CD8-positive, alpha-beta memory T cell (primary cell): ENCODE measurements around the gene CMTR2. TPM values are rescaled to one million over a fixed set of nuclear protein-coding genes. Genes with fewer than 3 reads are reported as not detected.

ENCODE experiments used
- CTCF ChIA-PET: fragments of 350-600 bp; sonication (Branson Sonifier 250); formaldehyde crosslinking; loops from one replicate; lab custom pipeline; 2021; ENCODE audit warnings: antibody characterized with exemption; lab: Charles Lee
- POLR2A ChIA-PET: fragments of 350-600 bp; sonication (Branson Sonifier 250); formaldehyde crosslinking; loops from one replicate; lab custom pipeline; 2021; ENCODE audit warnings: antibody characterized with exemption; lab: Charles Lee
- DNase-seq, 5 donors: peaks; one replicate each; pipeline versions ENCODE4 v3.0.0 to v3.0.0-alpha.2; 2020 to 2022; ENCODE audit warnings: mixed read lengths in 1 of 5
- H3K27ac ChIP-seq: one replicate; pipeline ENCODE4 v1.7.0; 2013; ENCODE audit warnings: low read depth, mild to moderate bottlenecking, low read length, moderate library complexity
- H3K27me3 ChIP-seq: 2 replicates; pipeline ENCODE4 v1.7.0; 2013; ENCODE audit warnings: low read length, mild to moderate bottlenecking; ENCODE audit not compliant: insufficient read depth, poor library complexity, severe bottlenecking
- H3K36me3 ChIP-seq: 2 replicates; pipeline ENCODE4 v1.7.0; 2013; ENCODE audit warnings: mild to moderate bottlenecking, low read length, moderate library complexity; ENCODE audit not compliant: insufficient read depth
- H3K4me1 ChIP-seq: 2 replicates; pipeline ENCODE4 v1.7.0; 2013; ENCODE audit warnings: mild to moderate bottlenecking, low read length, moderate library complexity; ENCODE audit not compliant: insufficient read depth
- H3K4me3 ChIP-seq: 2 replicates; pipeline ENCODE4 v1.7.0; 2013; ENCODE audit warnings: mild to moderate bottlenecking, low read length
- H3K9me3 ChIP-seq: 2 replicates; pipeline ENCODE4 v1.7.0; 2013; ENCODE audit warnings: mild to moderate bottlenecking, low read length
- H3K27ac Mint-ChIP-seq, 8 donors: one replicate each; pipeline ENCODE4 v1.8.0; 2020 to 2021; ENCODE audit warnings: mixed read lengths in 8 of 8, mild to moderate bottlenecking in 6 of 8, inconsistent platforms in 3 of 8, moderate library complexity in 3 of 8
- H3K27me3 Mint-ChIP-seq, 2 donors: one replicate each; pipeline ENCODE4 v1.8.0; 2020 to 2021; ENCODE audit warnings: mixed read lengths in 2 of 2, mild to moderate bottlenecking in 1 of 2, moderate library complexity in 1 of 2
- H3K36me3 Mint-ChIP-seq, 3 donors: one replicate each; pipeline ENCODE4 v1.8.0; 2020 to 2021; ENCODE audit warnings: mixed read lengths in 3 of 3, inconsistent platforms in 1 of 3, mild to moderate bottlenecking in 1 of 3
- H3K4me1 Mint-ChIP-seq, 3 donors: one replicate each; pipeline ENCODE4 v1.8.0; 2020 to 2021; ENCODE audit warnings: mixed read lengths in 3 of 3, inconsistent platforms in 1 of 3, mild to moderate bottlenecking in 1 of 3
- H3K4me3 Mint-ChIP-seq, 7 donors: one replicate each; pipeline ENCODE4 v1.8.0; 2020 to 2021; ENCODE audit warnings: mixed read lengths in 7 of 7, mild to moderate bottlenecking in 6 of 7, moderate library complexity in 4 of 7, inconsistent platforms in 2 of 7
- H3K9me3 Mint-ChIP-seq, 5 donors: one replicate each; pipeline ENCODE4 v1.8.0; 2020 to 2022; ENCODE audit warnings: mixed read lengths in 5 of 5, mild to moderate bottlenecking in 3 of 5, moderate library complexity in 2 of 5, inconsistent platforms in 1 of 5
- polyA plus RNA-seq: library from polyadenylated mRNA; unstranded; fragments of 300-500 nt; fragmentation: Illumina TruSeq; gene quantifications from one replicate; pipeline ENCODE4 v1.2.3, GENCODE V29; 2021
- total RNA-seq, 2 experiments: library from RNA; stranded (reverse); gene quantifications; one replicate each; pipeline ENCODE4 v1.2.3, GENCODE V29; 2021

The CMTR2 gene
- total and polyA plus RNA-seq, 3 experiments from 2014 or later: 21.7 to 27.9 (median 27.4) TPM

DNA sequence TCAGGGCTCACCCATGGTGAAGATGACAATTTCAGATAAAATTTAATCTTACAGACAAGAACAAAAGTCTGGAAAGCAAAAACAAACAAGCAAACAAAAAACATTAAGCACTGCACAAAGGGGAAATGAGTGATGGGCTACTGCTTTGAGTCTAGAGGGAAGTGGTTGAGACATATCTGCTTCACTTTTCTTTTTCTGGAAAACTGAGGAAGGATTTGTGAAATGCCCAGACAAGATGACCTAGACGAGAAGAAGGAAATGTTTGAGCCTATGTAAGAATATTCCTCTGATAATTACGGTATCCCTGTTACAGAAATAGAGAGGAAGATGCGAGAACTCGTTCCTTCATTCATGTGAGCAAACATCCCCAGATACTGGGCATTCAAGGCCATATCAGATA lies 47.2 kb downstream of the CMTR2 start:
- H3K27me3 Mint-ChIP-seq: peaks cover 5 to 26% of the 10 kb centered on the region in 2 donors
- no peaks in the 10 kb centered on the region for H3K4me1 Mint-ChIP-seq
- Histone ChIP-seq H3K36me3 (no peaks in the 10 kb centered on the region), H3K27me3 (no peaks in the 10 kb centered on the region), H3K4me1 (no peaks in the 10 kb centered on the region), H3K9me3 (no peaks in the 10 kb centered on the region), H3K4me3 (no peak overlapping the region), H3K27ac (no peak overlapping the region)
- H3K4me3 Mint-ChIP-seq: no peak overlapping the region
- no peaks in the 10 kb centered on the region for H3K9me3 Mint-ChIP-seq
- CTCF ChIA-PET: no interaction called here
- POLR2A ChIA-PET: no interaction called here
- H3K36me3 Mint-ChIP-seq: no peaks in the 10 kb centered on the region
- no peak overlapping the region for H3K27ac Mint-ChIP-seq
- DNase-seq: no peak

Other genes with a start within 250 kb of the CMTR2 start
- not detected for gene HYDIN, start 58.7 kb downstream of the CMTR2 start, total RNA-seq
- not detected for gene HYDIN, start 58.7 kb downstream of the CMTR2 start, polyA plus RNA-seq
- not detected for gene CALB2, start 69.3 kb upstream of the CMTR2 start, total RNA-seq
- gene CALB2, start 69.3 kb upstream of the CMTR2 start, polyA plus RNA-seq: not detected
- gene TLE7, start 152.7 kb upstream of the CMTR2 start, total RNA-seq: not detected
- not detected for gene TLE7, start 152.7 kb upstream of the CMTR2 start, polyA plus RNA-seq
- 1 to 10 TPM; 9.2 to 9.4 TPM for gene ZNF23, start 172.8 kb upstream of the CMTR2 start, total RNA-seq
- 8.2 TPM for gene ZNF23, start 172.8 kb upstream of the CMTR2 start, polyA plus RNA-seq
- gene ZNF19, start 199.9 kb upstream of the CMTR2 start, total RNA-seq: 1 to 10 TPM; 3.1 TPM
- gene ZNF19, start 199.9 kb upstream of the CMTR2 start, polyA plus RNA-seq: 1.5 TPM
- gene CHST4, start 237.0 kb upstream of the CMTR2 start, total RNA-seq: not detected
- not detected for gene CHST4, start 237.0 kb upstream of the CMTR2 start, polyA plus RNA-seq